ENCODE data around the gene ZNF205.

Gene ZNF205

DNA sequence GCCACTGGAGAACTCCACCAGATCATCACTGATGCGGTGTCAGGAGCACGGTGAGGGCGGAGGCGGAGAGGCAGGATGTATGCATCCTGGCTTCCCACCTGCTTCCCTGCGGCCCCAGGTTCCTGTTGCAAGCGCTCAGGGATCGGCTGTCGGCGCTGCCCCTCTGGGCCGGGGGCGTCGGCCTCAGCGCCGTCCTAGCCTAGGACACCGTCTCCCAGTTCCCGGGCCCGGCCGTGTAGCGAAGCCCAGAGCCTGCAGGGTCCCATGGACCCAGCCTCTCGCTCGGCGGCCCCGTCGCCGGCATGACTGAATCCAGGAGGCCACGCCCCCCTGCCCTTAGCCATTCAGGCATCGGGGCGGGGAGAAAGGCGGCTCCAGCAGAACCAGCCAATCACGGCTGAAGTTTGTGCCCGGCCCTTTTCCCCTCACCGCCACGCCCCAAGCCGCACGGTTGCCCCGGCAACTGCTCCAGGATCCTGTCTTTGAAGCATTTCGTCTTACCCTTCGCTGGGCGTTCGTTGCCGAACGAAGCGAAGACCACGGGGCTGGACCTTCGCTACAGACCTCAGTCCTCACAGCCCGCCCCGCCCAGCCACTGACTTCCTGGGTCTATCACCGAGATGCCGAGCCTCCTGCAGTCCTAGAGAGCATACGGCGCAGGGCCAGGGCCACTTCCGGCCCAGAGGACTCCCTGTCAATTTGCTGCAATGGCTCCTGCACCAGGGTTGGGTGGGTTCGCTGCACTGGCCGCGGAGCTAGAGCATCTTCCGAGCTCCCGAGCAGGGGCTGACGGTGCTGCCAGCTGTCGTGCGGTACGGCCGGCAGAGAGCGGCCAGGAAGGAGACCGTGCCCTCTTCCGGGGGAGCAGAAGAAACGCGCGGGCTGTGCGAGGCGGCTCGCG is 11.8 kb downstream of the ZNF205 start:
- Histone ChIP-seq H3K4me1 (ENCODE audit: control insufficient read depth, insufficient read depth, low read length) (no peaks in the 10 kb centered on the region; the same call in 1 of the 2 replicates), H3K27ac (ENCODE audit: extremely low read depth, low read depth, low read length) (peak overlapping the region; percentile 58; the same call in 1 of the 2 replicates), H3K4me3 (ENCODE audit: low read depth, low read length) (peak overlapping the region; percentile 73), H3K9me3 (ENCODE audit: control insufficient read depth, insufficient read depth, low read depth, low read length) (no peaks in the 10 kb centered on the region), H3K36me3 (ENCODE audit: control insufficient read depth in 2 of 2, insufficient read depth in 1 of 2, low read length in 2 of 2) (peaks cover 9 to 52% of the 10 kb centered on the region in 2 experiments; a peak in 2 of 3 replicates)
- ChIA-PET CTCF (interaction anchor here (0.8 to 6.6 kb wide), 3 partner anchors 26 to 65 kb away, joined by 3 to 54 read pairs (median 4); no protein-coding TSS in a partner anchor), POLR2A (interaction anchor here (2.6 to 2.9 kb wide), 2 partner anchors 10 to 18 kb away, joined by 6 to 17 read pairs; partner anchors contain the start of gene ZNF213)
- TF ChIP-seq ZNF391 (tag by site-specific recombination; IDR thresholded peaks at IDR 0.05; ENCODE audit: borderline replicate concordance, low read depth), result no peak
- TF ChIP-seq ZNF544 (tag by site-specific recombination; IDR thresholded peaks at IDR 0.05), result no peak
- peak; percentile 67 for TF ChIP-seq ZFHX2 (tag by site-specific recombination; conservative IDR thresholded peaks at IDR 0.05)
- TF ChIP-seq ZBTB7A (tag by site-specific recombination; IDR thresholded peaks at IDR 0.05; ENCODE audit: low read depth), result peak; percentile 18; the same call in 1 of the 2 replicates
- TF ChIP-seq ZBTB21 (tag by site-specific recombination; IDR thresholded peaks at IDR 0.05), result no peak; the same call in 1 of the 2 replicates
- no peak for TF ChIP-seq FEZF1 (tag by site-specific recombination; IDR thresholded peaks at IDR 0.05)
- no peak for TF ChIP-seq ZFP3 (tag by site-specific recombination; IDR thresholded peaks at IDR 0.05; ENCODE audit: low read depth)
- TF ChIP-seq, protein P1, sequence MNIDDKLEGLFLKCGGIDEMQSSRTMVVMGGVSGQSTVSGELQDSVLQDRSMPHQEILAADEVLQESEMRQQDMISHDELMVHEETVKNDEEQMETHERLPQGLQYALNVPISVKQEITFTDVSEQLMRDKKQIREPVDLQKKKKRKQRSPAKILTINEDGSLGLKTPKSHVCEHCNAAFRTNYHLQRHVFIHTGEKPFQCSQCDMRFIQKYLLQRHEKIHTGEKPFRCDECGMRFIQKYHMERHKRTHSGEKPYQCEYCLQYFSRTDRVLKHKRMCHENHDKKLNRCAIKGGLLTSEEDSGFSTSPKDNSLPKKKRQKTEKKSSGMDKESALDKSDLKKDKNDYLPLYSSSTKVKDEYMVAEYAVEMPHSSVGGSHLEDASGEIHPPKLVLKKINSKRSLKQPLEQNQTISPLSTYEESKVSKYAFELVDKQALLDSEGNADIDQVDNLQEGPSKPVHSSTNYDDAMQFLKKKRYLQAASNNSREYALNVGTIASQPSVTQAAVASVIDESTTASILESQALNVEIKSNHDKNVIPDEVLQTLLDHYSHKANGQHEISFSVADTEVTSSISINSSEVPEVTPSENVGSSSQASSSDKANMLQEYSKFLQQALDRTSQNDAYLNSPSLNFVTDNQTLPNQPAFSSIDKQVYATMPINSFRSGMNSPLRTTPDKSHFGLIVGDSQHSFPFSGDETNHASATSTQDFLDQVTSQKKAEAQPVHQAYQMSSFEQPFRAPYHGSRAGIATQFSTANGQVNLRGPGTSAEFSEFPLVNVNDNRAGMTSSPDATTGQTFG (tag by site-specific recombination; IDR thresholded peaks at IDR 0.05; ENCODE audit: borderline replicate concordance), result no peak
- no peak for TF ChIP-seq MZF1 (tag by site-specific recombination; IDR thresholded peaks at IDR 0.05; ENCODE audit: borderline replicate concordance)
- TF ChIP-seq GLI4 (tag by site-specific recombination; IDR thresholded peaks at IDR 0.05), result peak; percentile 63; the same call in 1 of the 2 replicates
- TF ChIP-seq ZNF121 (tag by site-specific recombination; IDR thresholded peaks at IDR 0.05), result peak; percentile 23; the same call in 1 of the 2 replicates
- TF ChIP-seq MYNN (tag by site-specific recombination; IDR thresholded peaks at IDR 0.05; ENCODE audit: borderline replicate concordance), result 0 out of 2 replicates have a peak, but pooled peaks have one; percentile 6
- peak; percentile 69 for TF ChIP-seq ZNF629 (tag by site-specific recombination; IDR thresholded peaks at IDR 0.05)
- TF ChIP-seq, protein P2, sequence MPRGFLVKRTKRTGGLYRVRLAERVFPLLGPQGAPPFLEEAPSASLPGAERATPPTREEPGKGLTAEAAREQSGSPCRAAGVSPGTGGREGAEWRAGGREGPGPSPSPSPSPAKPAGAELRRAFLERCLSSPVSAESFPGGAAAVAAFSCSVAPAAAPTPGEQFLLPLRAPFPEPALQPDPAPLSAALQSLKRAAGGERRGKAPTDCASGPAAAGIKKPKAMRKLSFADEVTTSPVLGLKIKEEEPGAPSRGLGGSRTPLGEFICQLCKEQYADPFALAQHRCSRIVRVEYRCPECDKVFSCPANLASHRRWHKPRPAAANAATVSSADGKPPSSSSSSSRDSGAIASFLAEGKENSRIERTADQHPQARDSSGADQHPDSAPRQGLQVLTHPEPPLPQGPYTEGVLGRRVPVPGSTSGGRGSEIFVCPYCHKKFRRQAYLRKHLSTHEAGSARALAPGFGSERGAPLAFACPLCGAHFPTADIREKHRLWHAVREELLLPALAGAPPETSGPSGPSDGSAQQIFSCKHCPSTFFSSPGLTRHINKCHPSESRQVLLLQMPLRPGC (tag by site-specific recombination; IDR thresholded peaks at IDR 0.05), result peak; percentile 39; the same call in 1 of the 2 replicates
- peak; percentile 91 for TF ChIP-seq SCRT2 (tag by site-specific recombination; IDR thresholded peaks at IDR 0.05)
- 0 out of 2 replicates have a peak, but pooled peaks have one; percentile 59 for TF ChIP-seq ZNF837 (tag by site-specific recombination; IDR thresholded peaks at IDR 0.05)
- TF ChIP-seq ZBTB20 (tag by site-specific recombination; IDR thresholded peaks at IDR 0.05), result peak; percentile 100
- TF ChIP-seq BCL11A (tag by site-specific recombination; IDR thresholded peaks at IDR 0.05; ENCODE audit: low read depth), result no peak
- TF ChIP-seq, protein P3, sequence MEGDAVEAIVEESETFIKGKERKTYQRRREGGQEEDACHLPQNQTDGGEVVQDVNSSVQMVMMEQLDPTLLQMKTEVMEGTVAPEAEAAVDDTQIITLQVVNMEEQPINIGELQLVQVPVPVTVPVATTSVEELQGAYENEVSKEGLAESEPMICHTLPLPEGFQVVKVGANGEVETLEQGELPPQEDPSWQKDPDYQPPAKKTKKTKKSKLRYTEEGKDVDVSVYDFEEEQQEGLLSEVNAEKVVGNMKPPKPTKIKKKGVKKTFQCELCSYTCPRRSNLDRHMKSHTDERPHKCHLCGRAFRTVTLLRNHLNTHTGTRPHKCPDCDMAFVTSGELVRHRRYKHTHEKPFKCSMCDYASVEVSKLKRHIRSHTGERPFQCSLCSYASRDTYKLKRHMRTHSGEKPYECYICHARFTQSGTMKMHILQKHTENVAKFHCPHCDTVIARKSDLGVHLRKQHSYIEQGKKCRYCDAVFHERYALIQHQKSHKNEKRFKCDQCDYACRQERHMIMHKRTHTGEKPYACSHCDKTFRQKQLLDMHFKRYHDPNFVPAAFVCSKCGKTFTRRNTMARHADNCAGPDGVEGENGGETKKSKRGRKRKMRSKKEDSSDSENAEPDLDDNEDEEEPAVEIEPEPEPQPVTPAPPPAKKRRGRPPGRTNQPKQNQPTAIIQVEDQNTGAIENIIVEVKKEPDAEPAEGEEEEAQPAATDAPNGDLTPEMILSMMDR (tag by site-specific recombination; IDR thresholded peaks at IDR 0.05), result peak; percentile 86
- TF ChIP-seq ZNF747 (tag by site-specific recombination; IDR thresholded peaks at IDR 0.05), result no peak
- peak; percentile 97 for TF ChIP-seq ZBTB17 (tag by site-specific recombination; IDR thresholded peaks at IDR 0.05)
- no peak for TF ChIP-seq ZNF473 (tag by site-specific recombination; IDR thresholded peaks at IDR 0.05)
- TF ChIP-seq, protein P4, sequence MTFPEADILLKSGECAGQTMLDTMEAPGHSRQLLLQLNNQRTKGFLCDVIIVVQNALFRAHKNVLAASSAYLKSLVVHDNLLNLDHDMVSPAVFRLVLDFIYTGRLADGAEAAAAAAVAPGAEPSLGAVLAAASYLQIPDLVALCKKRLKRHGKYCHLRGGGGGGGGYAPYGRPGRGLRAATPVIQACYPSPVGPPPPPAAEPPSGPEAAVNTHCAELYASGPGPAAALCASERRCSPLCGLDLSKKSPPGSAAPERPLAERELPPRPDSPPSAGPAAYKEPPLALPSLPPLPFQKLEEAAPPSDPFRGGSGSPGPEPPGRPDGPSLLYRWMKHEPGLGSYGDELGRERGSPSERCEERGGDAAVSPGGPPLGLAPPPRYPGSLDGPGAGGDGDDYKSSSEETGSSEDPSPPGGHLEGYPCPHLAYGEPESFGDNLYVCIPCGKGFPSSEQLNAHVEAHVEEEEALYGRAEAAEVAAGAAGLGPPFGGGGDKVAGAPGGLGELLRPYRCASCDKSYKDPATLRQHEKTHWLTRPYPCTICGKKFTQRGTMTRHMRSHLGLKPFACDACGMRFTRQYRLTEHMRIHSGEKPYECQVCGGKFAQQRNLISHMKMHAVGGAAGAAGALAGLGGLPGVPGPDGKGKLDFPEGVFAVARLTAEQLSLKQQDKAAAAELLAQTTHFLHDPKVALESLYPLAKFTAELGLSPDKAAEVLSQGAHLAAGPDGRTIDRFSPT (tag by site-specific recombination; IDR thresholded peaks at IDR 0.05), result no peak; the same call in 1 of the 2 replicates
- TF ChIP-seq ZNF843 (tag by site-specific recombination; IDR thresholded peaks at IDR 0.05), result peak; percentile 48; the same call in 1 of the 2 replicates
- TF ChIP-seq, protein P5, sequence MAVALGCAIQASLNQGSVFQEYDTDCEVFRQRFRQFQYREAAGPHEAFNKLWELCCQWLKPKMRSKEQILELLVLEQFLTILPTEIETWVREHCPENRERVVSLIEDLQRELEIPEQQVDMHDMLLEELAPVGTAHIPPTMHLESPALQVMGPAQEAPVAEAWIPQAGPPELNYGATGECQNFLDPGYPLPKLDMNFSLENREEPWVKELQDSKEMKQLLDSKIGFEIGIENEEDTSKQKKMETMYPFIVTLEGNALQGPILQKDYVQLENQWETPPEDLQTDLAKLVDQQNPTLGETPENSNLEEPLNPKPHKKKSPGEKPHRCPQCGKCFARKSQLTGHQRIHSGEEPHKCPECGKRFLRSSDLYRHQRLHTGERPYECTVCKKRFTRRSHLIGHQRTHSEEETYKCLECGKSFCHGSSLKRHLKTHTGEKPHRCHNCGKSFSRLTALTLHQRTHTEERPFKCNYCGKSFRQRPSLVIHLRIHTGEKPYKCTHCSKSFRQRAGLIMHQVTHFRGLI (tag by site-specific recombination; IDR thresholded peaks at IDR 0.05), result peak; percentile 77
- no peak for TF ChIP-seq ZNF114 (tag by site-specific recombination; IDR thresholded peaks at IDR 0.05)
- no peak for TF ChIP-seq ZNF560 (tag by site-specific recombination; IDR thresholded peaks at IDR 0.05; ENCODE audit: borderline replicate concordance)
